Type B pancreatic cell (in vitro differentiated cells): Measurements from ENCODE around the gene TFIP11. TPM values are rescaled to one million over a fixed set of nuclear protein-coding genes. Genes with fewer than 3 reads are reported as not detected.

ENCODE experiments used
- DNase-seq: peaks from one replicate; pipeline ENCODE4 v3.0.0; 2021; ENCODE audit warnings: mixed read lengths; ENCODE audit not compliant: unreplicated experiment; ENCODE audit errors: extremely low spot score
- H3K27ac Mint-ChIP-seq: 2 replicates; pipeline ENCODE4 v1.8.0; 2021; ENCODE audit warnings: mild to moderate bottlenecking, mixed read lengths
- H3K27me3 Mint-ChIP-seq: 2 replicates; pipeline ENCODE4 v1.8.0; 2021; ENCODE audit warnings: mixed read lengths
- H3K36me3 Mint-ChIP-seq: 2 replicates; pipeline ENCODE4 v1.8.0; 2021; ENCODE audit warnings: mixed read lengths
- H3K4me1 Mint-ChIP-seq: one replicate; pipeline ENCODE4 v1.8.0; 2021; ENCODE audit warnings: mixed read lengths; ENCODE audit not compliant: unreplicated experiment
- H3K4me3 Mint-ChIP-seq: 2 replicates; pipeline ENCODE4 v1.8.0; 2021; ENCODE audit warnings: mild to moderate bottlenecking, mixed read lengths
- H3K9me3 Mint-ChIP-seq: 2 replicates; pipeline ENCODE4 v1.8.0; 2021; ENCODE audit warnings: mixed read lengths
- total RNA-seq: library from RNA; stranded (reverse); gene quantifications from 2 replicates; pipeline ENCODE4 v1.2.1, GENCODE V29; 2021; ENCODE audit warnings: low replicate concordance
- TF ChIP-seq, protein P1 (sequence below): fragments of 200-600 bp; sonication (generic); conservative IDR thresholded peaks from 2 replicates; pipeline ENCODE4 v1.5.0; 2021; ENCODE audit warnings: antibody characterized with exemption, mild to moderate bottlenecking

Gene TFIP11
- total RNA-seq, 1 donor from 2014 or later, result 32.7 TPM

DNA sequence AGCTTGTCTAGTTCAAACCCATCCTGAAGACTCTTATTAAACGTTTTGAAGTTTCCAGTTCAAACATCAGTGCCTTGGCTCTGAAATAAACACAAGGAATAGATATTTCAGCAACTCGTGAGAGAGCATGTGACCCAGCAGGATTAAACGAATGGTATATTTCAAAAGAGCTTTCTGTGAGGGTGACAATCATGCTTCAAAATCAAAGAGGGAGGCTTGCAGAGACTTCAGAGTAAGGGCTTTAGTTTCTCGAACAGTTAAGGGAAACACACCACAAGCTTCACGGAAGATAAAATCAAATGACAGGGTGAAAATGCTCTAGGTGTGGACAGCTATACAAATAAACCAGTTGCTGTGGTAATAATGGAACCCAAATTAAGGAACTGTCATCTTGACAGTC lies 30.1 kb downstream of the TFIP11 start:
- no peaks in the 10 kb centered on the region for H3K27me3 Mint-ChIP-seq
- H3K4me3 Mint-ChIP-seq, result peak overlapping the region; percentile 97
- no peak for DNase-seq
- TF ChIP-seq, protein P1, sequence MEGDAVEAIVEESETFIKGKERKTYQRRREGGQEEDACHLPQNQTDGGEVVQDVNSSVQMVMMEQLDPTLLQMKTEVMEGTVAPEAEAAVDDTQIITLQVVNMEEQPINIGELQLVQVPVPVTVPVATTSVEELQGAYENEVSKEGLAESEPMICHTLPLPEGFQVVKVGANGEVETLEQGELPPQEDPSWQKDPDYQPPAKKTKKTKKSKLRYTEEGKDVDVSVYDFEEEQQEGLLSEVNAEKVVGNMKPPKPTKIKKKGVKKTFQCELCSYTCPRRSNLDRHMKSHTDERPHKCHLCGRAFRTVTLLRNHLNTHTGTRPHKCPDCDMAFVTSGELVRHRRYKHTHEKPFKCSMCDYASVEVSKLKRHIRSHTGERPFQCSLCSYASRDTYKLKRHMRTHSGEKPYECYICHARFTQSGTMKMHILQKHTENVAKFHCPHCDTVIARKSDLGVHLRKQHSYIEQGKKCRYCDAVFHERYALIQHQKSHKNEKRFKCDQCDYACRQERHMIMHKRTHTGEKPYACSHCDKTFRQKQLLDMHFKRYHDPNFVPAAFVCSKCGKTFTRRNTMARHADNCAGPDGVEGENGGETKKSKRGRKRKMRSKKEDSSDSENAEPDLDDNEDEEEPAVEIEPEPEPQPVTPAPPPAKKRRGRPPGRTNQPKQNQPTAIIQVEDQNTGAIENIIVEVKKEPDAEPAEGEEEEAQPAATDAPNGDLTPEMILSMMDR, result no peak
- H3K36me3 Mint-ChIP-seq, result peaks cover 10% of the 10 kb centered on the region
- no peaks in the 10 kb centered on the region for H3K9me3 Mint-ChIP-seq
- H3K27ac Mint-ChIP-seq, result peak overlapping the region; percentile 96
- H3K4me1 Mint-ChIP-seq, result peaks cover 50% of the 10 kb centered on the region

DNA sequence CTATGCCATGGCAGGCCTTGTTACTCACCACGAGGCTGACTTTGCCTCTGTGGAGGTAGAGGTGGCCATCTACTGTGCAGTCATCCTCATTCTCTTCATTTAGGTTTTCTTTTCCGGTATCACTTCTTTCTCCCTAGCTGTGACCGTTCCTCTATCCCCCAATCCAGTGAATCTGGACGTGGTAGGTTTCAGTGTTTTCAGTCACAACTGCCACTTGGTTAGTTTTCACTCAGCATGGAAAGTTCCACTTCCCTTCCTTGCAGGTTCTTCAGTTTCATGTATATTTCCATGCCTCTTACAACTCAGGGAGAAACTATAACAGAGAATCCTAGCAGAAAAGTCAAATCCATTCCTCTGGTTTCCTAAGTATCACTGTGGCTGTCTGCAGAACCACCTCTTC lies 30.6 kb downstream of the TFIP11 start:
- Mint-ChIP-seq H3K36me3 (peaks cover 10% of the 10 kb centered on the region), H3K9me3 (no peaks in the 10 kb centered on the region), H3K27ac (peak overlapping the region; percentile 47), H3K27me3 (no peaks in the 10 kb centered on the region), H3K4me1 (peaks cover 50% of the 10 kb centered on the region), H3K4me3 (peak overlapping the region; percentile 97)
- no peak for DNase-seq
- TF ChIP-seq, protein P1, result no peak

DNA sequence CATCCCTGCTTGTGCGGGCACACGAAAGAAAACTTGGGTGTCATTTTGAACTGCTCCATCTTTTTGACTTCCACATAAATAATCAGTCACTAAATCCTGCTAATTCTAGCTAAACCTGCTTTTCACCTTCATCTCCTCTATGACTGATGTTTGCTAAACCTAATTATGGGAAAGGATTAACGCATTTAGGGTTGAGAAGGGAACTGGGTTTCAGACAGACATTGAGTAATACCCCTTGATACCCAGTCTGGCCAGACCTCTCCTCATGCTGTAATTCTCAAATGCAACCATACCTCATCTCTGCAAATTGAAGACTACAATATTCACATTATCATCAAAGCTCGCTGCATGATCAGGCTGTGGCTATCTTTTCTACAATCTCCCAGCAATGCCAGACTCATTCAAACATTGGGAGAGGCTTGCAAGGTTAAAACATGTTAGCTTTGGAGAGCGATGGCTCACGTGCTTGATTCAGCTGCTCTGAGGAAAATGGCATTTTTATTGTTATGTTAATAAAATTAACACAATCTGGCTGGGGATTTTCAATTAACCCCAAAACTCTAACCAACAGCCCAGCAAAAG lies 31.1 kb downstream of the TFIP11 start:
- peaks cover 10% of the 10 kb centered on the region for H3K36me3 Mint-ChIP-seq
- DNase-seq, result no peak
- TF ChIP-seq, protein P1, result no peak
- H3K9me3 Mint-ChIP-seq, result no peaks in the 10 kb centered on the region
- H3K4me3 Mint-ChIP-seq, result peak overlapping the region; percentile 97
- H3K27ac Mint-ChIP-seq, result peak overlapping the region; percentile 47
- H3K4me1 Mint-ChIP-seq, result peaks cover 50% of the 10 kb centered on the region
- no peaks in the 10 kb centered on the region for H3K27me3 Mint-ChIP-seq

DNA sequence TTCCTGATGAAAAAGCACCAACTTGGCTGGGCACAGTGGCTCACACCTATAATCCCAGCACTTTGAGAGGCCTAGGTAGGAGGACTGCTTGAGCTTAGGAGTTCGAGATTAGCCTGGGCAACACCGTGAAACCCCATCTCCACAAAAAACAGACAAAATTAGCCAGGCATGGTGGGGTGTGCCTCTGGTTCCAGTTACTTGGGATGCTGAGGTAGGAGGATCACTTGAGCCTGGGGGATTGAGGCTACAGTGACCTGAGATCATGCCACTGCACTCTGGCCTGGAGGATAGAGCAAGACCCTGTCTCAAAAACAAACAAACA lies 31.7 kb downstream of the TFIP11 start:
- Mint-ChIP-seq H3K36me3 (peaks cover 10% of the 10 kb centered on the region), H3K27ac (peak overlapping the region; percentile 47), H3K9me3 (no peaks in the 10 kb centered on the region), H3K4me1 (peaks cover 47% of the 10 kb centered on the region), H3K27me3 (no peaks in the 10 kb centered on the region), H3K4me3 (peak overlapping the region; percentile 97)
- DNase-seq, result no peak
- TF ChIP-seq, protein P1, result no peak

DNA sequence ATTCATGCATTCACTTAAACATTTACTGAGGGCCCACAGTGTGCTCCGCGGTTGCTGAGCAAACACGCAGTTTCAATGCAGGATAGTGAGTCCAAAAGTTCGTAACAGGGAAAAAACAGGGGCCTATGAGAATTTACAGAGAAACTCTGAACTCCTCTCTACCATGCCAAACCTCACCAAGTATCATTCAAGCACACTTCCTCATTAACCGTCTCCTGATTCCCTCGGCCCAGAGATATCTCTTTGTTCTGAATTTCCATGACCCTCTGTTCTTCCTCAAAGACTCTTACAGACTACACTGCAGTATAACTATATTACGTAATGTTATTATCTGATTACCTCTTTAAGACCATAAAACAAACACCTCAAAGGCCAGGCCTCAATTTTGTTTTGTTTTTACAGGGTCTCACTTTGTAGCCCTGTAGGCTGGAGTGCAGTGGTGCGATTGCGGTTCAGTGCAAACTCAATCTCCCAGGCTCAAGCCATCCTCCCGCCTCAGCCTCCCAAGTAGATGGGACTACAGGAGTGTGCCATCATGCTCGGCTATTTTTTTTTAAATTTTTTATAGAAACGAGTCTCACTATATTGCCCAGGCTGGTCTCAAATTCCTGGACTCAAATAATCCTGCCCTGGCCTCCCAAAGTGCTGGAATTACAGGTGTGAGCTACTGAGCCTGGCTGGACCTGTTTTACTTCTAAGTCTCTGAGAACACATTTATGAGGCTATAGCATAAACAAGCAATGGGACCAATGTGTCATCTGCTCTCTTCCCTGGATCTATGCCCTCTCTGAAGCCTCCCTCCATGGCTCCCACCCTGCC lies 32.3 kb downstream of the TFIP11 start:
- Mint-ChIP-seq H3K27ac (peak overlapping the region; percentile 58), H3K4me3 (peak overlapping the region; percentile 97), H3K9me3 (no peaks in the 10 kb centered on the region), H3K27me3 (no peaks in the 10 kb centered on the region), H3K4me1 (peaks cover 41% of the 10 kb centered on the region), H3K36me3 (peaks cover 11% of the 10 kb centered on the region)
- TF ChIP-seq, protein P1, result no peak
- DNase-seq, result no peak
